GM23248 (cell line): ENCODE results near the gene PXDN.

Experiments used
- EZH2 ChIP-seq: fragments of 200-600 bp; sonication (generic); IDR thresholded peaks from 2 replicates; pipeline ENCODE4 v1.6.1; 2018; ENCODE audit warnings: antibody characterized with exemption, mild to moderate bottlenecking; ENCODE audit not compliant: insufficient read depth, poor library complexity, severe bottlenecking
- EZH2phosphoT487 ChIP-seq: fragments of 200-600 bp; sonication (generic); IDR thresholded peaks from 2 replicates; pipeline ENCODE4 v1.6.1; 2018; ENCODE audit warnings: antibody characterized with exemption, moderate library complexity, mild to moderate bottlenecking, low read depth; ENCODE audit not compliant: insufficient read depth

DNA sequence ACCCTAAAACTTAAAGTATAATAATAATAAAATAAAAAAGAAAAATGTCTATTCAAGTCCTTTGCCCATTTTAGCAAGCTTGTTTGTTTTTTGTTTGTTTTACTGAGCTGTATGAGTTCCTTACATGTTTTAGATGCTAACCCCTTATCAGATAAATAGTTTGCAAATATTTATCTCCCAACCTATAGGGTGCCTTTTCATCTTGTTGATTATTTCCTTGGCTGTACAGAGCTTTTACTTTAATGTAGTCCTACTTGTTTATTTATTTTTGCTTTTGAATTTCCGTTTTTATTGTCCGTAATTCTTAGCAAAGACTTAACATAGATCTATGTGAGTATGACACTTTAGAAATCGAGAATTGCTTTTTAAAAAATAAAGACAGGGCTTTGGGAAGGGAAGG is 17.8 kb downstream of the PXDN start:
- TF ChIP-seq EZH2: no peak
- no peak for TF ChIP-seq EZH2phosphoT487
